ENCODE results near the gene KIF25. TPM values are rescaled to one million over a fixed set of nuclear protein-coding genes. Genes with fewer than 3 reads are reported as not detected.

Gene KIF25
- polyA plus RNA-seq, 2 of the 4 experiments (the other 2 are of a cell fraction), result 0.06 to 0.13 TPM

DNA sequence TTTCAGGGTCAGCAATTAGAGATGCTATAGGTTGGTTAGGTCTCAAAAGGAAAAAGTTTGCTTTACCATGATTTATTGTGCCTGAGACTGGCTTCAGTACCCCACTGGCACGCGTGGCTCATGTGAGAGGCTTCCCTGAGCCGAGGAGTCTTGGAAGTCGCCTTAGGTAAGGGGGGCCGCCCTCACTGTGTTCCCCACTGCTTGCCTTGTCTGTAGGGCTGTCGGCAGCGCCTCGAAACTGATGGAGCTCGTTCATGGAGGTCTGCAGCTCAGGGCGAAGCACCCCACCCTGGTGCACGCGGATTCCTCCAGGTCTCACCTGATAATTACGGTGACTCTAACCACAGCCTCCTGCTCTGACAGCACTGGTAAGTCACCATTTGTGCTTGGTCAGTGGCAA, 42.4 kb downstream of the KIF25 start:
- CTCF ChIA-PET, result no interaction called here
- H3K4me3 ChIP-seq, result no peak overlapping the region
- no peak for FAIRE-seq
- no peak for TF ChIP-seq CBX8 (IDR thresholded peaks at IDR 0.05)
- TF ChIP-seq ZFP36 (IDR thresholded peaks at IDR 0.05; ENCODE audit: borderline replicate concordance, partially characterized antibody), result no peak
- TF ChIP-seq JUNB (IDR thresholded peaks at IDR 0.05), result no peak
- no peak for TF ChIP-seq ZNF302 (CRISPR knock-in tag; IDR thresholded peaks at IDR 0.05)
- TF ChIP-seq, protein P1, sequence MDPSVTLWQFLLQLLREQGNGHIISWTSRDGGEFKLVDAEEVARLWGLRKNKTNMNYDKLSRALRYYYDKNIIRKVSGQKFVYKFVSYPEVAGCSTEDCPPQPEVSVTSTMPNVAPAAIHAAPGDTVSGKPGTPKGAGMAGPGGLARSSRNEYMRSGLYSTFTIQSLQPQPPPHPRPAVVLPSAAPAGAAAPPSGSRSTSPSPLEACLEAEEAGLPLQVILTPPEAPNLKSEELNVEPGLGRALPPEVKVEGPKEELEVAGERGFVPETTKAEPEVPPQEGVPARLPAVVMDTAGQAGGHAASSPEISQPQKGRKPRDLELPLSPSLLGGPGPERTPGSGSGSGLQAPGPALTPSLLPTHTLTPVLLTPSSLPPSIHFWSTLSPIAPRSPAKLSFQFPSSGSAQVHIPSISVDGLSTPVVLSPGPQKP (IDR thresholded peaks at IDR 0.05; ENCODE audit: low read depth, low read length), result no peak
- TF ChIP-seq, protein P2, sequence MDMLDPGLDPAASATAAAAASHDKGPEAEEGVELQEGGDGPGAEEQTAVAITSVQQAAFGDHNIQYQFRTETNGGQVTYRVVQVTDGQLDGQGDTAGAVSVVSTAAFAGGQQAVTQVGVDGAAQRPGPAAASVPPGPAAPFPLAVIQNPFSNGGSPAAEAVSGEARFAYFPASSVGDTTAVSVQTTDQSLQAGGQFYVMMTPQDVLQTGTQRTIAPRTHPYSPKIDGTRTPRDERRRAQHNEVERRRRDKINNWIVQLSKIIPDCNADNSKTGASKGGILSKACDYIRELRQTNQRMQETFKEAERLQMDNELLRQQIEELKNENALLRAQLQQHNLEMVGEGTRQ (IDR thresholded peaks at IDR 0.05), result no peak
- TF ChIP-seq, protein P3, sequence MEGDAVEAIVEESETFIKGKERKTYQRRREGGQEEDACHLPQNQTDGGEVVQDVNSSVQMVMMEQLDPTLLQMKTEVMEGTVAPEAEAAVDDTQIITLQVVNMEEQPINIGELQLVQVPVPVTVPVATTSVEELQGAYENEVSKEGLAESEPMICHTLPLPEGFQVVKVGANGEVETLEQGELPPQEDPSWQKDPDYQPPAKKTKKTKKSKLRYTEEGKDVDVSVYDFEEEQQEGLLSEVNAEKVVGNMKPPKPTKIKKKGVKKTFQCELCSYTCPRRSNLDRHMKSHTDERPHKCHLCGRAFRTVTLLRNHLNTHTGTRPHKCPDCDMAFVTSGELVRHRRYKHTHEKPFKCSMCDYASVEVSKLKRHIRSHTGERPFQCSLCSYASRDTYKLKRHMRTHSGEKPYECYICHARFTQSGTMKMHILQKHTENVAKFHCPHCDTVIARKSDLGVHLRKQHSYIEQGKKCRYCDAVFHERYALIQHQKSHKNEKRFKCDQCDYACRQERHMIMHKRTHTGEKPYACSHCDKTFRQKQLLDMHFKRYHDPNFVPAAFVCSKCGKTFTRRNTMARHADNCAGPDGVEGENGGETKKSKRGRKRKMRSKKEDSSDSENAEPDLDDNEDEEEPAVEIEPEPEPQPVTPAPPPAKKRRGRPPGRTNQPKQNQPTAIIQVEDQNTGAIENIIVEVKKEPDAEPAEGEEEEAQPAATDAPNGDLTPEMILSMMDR (IDR thresholded peaks at IDR 0.05), result no peak
- TF ChIP-seq RFX5 (IDR thresholded peaks at IDR 0.05), result no peak
- TF ChIP-seq, protein P4, sequence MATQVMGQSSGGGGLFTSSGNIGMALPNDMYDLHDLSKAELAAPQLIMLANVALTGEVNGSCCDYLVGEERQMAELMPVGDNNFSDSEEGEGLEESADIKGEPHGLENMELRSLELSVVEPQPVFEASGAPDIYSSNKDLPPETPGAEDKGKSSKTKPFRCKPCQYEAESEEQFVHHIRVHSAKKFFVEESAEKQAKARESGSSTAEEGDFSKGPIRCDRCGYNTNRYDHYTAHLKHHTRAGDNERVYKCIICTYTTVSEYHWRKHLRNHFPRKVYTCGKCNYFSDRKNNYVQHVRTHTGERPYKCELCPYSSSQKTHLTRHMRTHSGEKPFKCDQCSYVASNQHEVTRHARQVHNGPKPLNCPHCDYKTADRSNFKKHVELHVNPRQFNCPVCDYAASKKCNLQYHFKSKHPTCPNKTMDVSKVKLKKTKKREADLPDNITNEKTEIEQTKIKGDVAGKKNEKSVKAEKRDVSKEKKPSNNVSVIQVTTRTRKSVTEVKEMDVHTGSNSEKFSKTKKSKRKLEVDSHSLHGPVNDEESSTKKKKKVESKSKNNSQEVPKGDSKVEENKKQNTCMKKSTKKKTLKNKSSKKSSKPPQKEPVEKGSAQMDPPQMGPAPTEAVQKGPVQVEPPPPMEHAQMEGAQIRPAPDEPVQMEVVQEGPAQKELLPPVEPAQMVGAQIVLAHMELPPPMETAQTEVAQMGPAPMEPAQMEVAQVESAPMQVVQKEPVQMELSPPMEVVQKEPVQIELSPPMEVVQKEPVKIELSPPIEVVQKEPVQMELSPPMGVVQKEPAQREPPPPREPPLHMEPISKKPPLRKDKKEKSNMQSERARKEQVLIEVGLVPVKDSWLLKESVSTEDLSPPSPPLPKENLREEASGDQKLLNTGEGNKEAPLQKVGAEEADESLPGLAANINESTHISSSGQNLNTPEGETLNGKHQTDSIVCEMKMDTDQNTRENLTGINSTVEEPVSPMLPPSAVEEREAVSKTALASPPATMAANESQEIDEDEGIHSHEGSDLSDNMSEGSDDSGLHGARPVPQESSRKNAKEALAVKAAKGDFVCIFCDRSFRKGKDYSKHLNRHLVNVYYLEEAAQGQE (IDR thresholded peaks at IDR 0.05), result no peak
- TF ChIP-seq, protein P5, sequence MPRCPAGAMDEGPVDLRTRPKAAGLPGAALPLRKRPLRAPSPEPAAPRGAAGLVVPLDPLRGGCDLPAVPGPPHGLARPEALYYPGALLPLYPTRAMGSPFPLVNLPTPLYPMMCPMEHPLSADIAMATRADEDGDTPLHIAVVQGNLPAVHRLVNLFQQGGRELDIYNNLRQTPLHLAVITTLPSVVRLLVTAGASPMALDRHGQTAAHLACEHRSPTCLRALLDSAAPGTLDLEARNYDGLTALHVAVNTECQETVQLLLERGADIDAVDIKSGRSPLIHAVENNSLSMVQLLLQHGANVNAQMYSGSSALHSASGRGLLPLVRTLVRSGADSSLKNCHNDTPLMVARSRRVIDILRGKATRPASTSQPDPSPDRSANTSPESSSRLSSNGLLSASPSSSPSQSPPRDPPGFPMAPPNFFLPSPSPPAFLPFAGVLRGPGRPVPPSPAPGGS (IDR thresholded peaks at IDR 0.05), result no peak
- no peak for TF ChIP-seq RARB (CRISPR knock-in tag; IDR thresholded peaks at IDR 0.05)
- no peak for TF ChIP-seq KDM5A (IDR thresholded peaks at IDR 0.05)
- TF ChIP-seq CHD2 (IDR thresholded peaks at IDR 0.05; ENCODE audit: low read length, partially characterized antibody), result no peak
- TF ChIP-seq KDM1A (IDR thresholded peaks at IDR 0.05; ENCODE audit: low read depth), result no peak
- POLR2A ChIA-PET, result no interaction called here
- ATAC-seq, result no peak
- no peak overlapping the region for H3K4me2 ChIP-seq
- H3K9me3 ChIP-seq, result peaks cover 10% of the 10 kb centered on the region; the same call in 2 of the 3 replicates
- DNase-seq (ENCODE audit: low read depth in 1 of 2, low spot score in 1 of 2), result no peak
- WGBS (ENCODE audit: missing lambda C conversion rate), result 63% methylated on average over 9 of the region's 13 CpGs
- H3K4me1 ChIP-seq, result peaks cover 4% of the 10 kb centered on the region; the same call in 1 of the 3 replicates
- no peak overlapping the region for H3K27ac ChIP-seq

DNA sequence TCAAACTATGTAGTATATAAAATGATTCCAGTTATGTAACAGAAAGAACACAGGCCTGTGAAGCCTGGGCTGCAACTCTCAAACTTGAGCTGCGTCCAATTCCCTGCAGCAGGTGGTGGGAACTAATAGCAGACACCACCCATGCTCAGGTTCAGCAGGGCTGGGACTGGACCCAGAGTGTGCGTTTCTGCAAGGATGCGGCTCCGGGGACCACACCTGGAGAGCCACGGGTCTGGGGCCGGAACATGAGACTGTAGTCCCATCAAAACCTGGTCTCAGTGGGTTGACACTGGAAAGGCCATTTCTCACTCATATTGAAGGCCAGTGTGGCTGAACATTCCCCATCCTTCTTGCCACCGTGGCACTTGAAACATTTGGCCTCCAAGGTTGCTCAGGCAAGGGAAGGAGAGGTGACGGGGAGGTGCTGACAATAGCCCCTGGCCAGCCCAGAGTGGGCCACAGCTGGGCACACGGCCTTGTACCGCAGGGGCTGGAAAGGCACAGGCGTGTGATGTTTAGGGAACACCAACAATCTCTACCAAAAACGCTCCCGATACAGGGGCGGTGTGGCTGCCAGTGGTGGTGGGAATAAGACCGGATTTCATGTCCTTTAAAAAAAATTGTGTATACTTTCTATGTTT, 43.5 kb downstream of the KIF25 start:
- Histone ChIP-seq H3K4me2 (no peak overlapping the region), H3K4me3 (no peak overlapping the region), H3K27ac (no peak overlapping the region), H3K4me1 (peaks cover 3% of the 10 kb centered on the region; the same call in 1 of the 3 replicates), H3K9me3 (peaks cover 10% of the 10 kb centered on the region; the same call in 2 of the 3 replicates)
- FAIRE-seq, result no peak
- POLR2A ChIA-PET, result no interaction called here
- no peak for DNase-seq (ENCODE audit: low read depth in 1 of 2, low spot score in 1 of 2)
- WGBS (ENCODE audit: missing lambda C conversion rate), result 80% methylated on average over 11 of the region's 15 CpGs
- CTCF ChIA-PET, result no interaction called here
- no peak for ATAC-seq
- TF ChIP-seq, protein P4 (IDR thresholded peaks at IDR 0.05), result no peak
- TF ChIP-seq HDAC2 (IDR thresholded peaks at IDR 0.05) (no peak), RAD21 (conservative IDR thresholded peaks at IDR 0.05 in 1 of 2, IDR thresholded peaks at IDR 0.05 in 1 of 2) (no peak), BHLHE40 (IDR thresholded peaks at IDR 0.05; ENCODE audit: low read depth, low read length) (no peak), FOSB (CRISPR knock-in tag; IDR thresholded peaks at IDR 0.05) (no peak), NR3C1 (IDR thresholded peaks at IDR 0.05) (no peak), CHD2 (IDR thresholded peaks at IDR 0.05; ENCODE audit: low read length, partially characterized antibody) (no peak), NFE2L2 (conservative IDR thresholded peaks at IDR 0.05; ENCODE audit: low read length) (no peak), GATA3 (IDR thresholded peaks at IDR 0.05; ENCODE audit: borderline replicate concordance) (no peak), ZFP36 (IDR thresholded peaks at IDR 0.05; ENCODE audit: borderline replicate concordance, partially characterized antibody) (no peak), ZNF302 (CRISPR knock-in tag; IDR thresholded peaks at IDR 0.05) (no peak)
- TF ChIP-seq, protein P2 (IDR thresholded peaks at IDR 0.05), result no peak
- TF ChIP-seq, protein P6, sequence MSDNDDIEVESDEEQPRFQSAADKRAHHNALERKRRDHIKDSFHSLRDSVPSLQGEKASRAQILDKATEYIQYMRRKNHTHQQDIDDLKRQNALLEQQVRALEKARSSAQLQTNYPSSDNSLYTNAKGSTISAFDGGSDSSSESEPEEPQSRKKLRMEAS (IDR thresholded peaks at IDR 0.05), result no peak

All from A549 (cell line).